MM.1S (cell line): ENCODE results near the gene TRIM38.

Source experiments
- DNase-seq: peaks from one replicate; pipeline ENCODE4 v3.0.0-alpha.2; 2015
- H2AFZ ChIP-seq: fragments of 300-600 bp; sonication (generic); 2 replicates; pipeline ENCODE4 v1.6.0; 2016; ENCODE audit warnings: antibody characterized with exemption, low read length
- H3F3A ChIP-seq: fragments of 300-600 bp; sonication (generic); 2 replicates; pipeline ENCODE4 v1.6.1; 2016; ENCODE audit warnings: mild to moderate bottlenecking, antibody characterized with exemption, low read length, moderate library complexity, mixed read lengths; ENCODE audit not compliant: insufficient read depth
- H3K27ac ChIP-seq: fragments of 300-600 bp; sonication (generic); 2 replicates; pipeline ENCODE4 v1.5.1; 2016; ENCODE audit warnings: mild to moderate bottlenecking, low read length
- H3K27me3 ChIP-seq: fragments of 300-600 bp; sonication (generic); replicated peaks from 2 replicates; pipeline ENCODE4 v1.6.0; 2016; ENCODE audit warnings: low read length; ENCODE audit not compliant: insufficient read depth
- H3K36me3 ChIP-seq: fragments of 300-600 bp; sonication (generic); replicated peaks from 2 replicates; pipeline ENCODE4 v1.6.1; 2016; ENCODE audit warnings: mild to moderate bottlenecking, low read length, mixed read lengths; ENCODE audit not compliant: insufficient read depth
- H3K4me1 ChIP-seq: fragments of 300-600 bp; sonication (generic); 2 replicates; pipeline ENCODE4 v1.6.1; 2016; ENCODE audit warnings: low read length, mixed read lengths
- H3K4me2 ChIP-seq: fragments of 300-600 bp; sonication (generic); 2 replicates; pipeline ENCODE4 v1.6.0; 2016; ENCODE audit warnings: low read depth, low read length
- H3K4me3 ChIP-seq: fragments of 300-600 bp; sonication (generic); 2 replicates; pipeline ENCODE4 v1.5.1; 2016; ENCODE audit warnings: low read length, mixed read lengths
- H3K79me2 ChIP-seq: fragments of 300-600 bp; sonication (generic); 2 replicates; pipeline ENCODE4 v1.6.1; 2016; ENCODE audit warnings: mixed run types, low read length, mixed read lengths
- H3K9ac ChIP-seq: fragments of 300-600 bp; sonication (generic); 2 replicates; pipeline ENCODE4 v1.6.1; 2016; ENCODE audit warnings: low read length, mixed read lengths
- H3K9me2 ChIP-seq: fragments of 300-600 bp; sonication (generic); replicated peaks from 2 replicates; pipeline ENCODE4 v1.6.1; 2016; ENCODE audit warnings: mild to moderate bottlenecking, low read length, mixed read lengths; ENCODE audit not compliant: insufficient read depth
- H3K9me3 ChIP-seq: fragments of 300-600 bp; sonication (generic); replicated peaks from 2 replicates; pipeline ENCODE4 v1.6.1; 2016; ENCODE audit warnings: mild to moderate bottlenecking, low read length, mixed read lengths; ENCODE audit not compliant: insufficient read depth
- H4K20me1 ChIP-seq: fragments of 300-600 bp; sonication (generic); 2 replicates; pipeline ENCODE4 v1.6.1; 2016; ENCODE audit warnings: mild to moderate bottlenecking, low read length, moderate library complexity, mixed read lengths; ENCODE audit not compliant: insufficient read depth
- EZH2 ChIP-seq: fragments of 300-600 bp; sonication (generic); optimal IDR thresholded peaks from 2 replicates; pipeline ENCODE3; 2017; ENCODE audit warnings: low read depth, mild to moderate bottlenecking, antibody characterized with exemption, low read length, mixed read lengths
- EZH2phosphoT487 ChIP-seq: fragments of 300-600 bp; sonication (generic); IDR thresholded peaks from 2 replicates; pipeline ENCODE4 v1.6.1; 2018; ENCODE audit warnings: antibody characterized with exemption, low read length
- TF ChIP-seq, protein P1 (sequence below): fragments of 300-600 bp; sonication (generic); IDR thresholded peaks from 2 replicates; pipeline ENCODE4 v1.5.1; 2016; ENCODE audit warnings: antibody characterized with exemption, low read length, mixed read lengths

TRIM38 gene

DNA sequence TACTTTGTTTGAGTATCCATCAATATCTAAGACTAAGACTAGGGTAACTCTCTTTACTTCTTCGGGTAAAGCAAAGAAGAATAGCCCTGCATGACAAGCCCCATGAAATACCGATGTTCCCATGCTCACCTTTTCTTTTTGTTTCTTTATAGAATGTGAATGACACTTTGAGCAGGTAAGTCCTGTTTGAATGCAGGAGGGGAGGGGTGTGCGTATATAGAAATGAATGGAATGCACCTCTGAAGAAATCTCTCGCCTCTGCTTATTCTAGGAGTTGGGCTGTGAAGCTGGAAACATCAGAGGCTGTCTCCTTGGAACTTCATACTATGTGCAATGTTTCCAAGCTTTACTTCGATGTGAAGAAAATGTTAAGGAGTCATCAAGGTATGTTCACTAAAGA, 10.3 kb downstream of the TRIM38 start:
- no peak for DNase-seq
- H3K27me3 ChIP-seq, result no peaks in the 10 kb centered on the region
- H4K20me1 ChIP-seq, result no peaks in the 10 kb centered on the region
- H3K79me2 ChIP-seq, result no peaks in the 10 kb centered on the region
- no peak overlapping the region for H3K27ac ChIP-seq
- no peak overlapping the region for H2AFZ ChIP-seq
- H3K4me1 ChIP-seq, result peaks cover 14% of the 10 kb centered on the region
- no peaks in the 10 kb centered on the region for H3K9me2 ChIP-seq
- H3K9me3 ChIP-seq, result no peaks in the 10 kb centered on the region
- no peaks in the 10 kb centered on the region; the same call in 1 of the 2 replicates for H3K36me3 ChIP-seq
- no peak overlapping the region for H3K4me2 ChIP-seq
- H3K9ac ChIP-seq, result no peak overlapping the region
- H3F3A ChIP-seq, result peaks cover 5% of the 10 kb centered on the region; the same call in 1 of the 2 replicates
- no peak overlapping the region for H3K4me3 ChIP-seq
- TF ChIP-seq EZH2phosphoT487 (no peak), EZH2 (no peak)
- TF ChIP-seq, protein P1, sequence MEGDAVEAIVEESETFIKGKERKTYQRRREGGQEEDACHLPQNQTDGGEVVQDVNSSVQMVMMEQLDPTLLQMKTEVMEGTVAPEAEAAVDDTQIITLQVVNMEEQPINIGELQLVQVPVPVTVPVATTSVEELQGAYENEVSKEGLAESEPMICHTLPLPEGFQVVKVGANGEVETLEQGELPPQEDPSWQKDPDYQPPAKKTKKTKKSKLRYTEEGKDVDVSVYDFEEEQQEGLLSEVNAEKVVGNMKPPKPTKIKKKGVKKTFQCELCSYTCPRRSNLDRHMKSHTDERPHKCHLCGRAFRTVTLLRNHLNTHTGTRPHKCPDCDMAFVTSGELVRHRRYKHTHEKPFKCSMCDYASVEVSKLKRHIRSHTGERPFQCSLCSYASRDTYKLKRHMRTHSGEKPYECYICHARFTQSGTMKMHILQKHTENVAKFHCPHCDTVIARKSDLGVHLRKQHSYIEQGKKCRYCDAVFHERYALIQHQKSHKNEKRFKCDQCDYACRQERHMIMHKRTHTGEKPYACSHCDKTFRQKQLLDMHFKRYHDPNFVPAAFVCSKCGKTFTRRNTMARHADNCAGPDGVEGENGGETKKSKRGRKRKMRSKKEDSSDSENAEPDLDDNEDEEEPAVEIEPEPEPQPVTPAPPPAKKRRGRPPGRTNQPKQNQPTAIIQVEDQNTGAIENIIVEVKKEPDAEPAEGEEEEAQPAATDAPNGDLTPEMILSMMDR, result no peak

DNA sequence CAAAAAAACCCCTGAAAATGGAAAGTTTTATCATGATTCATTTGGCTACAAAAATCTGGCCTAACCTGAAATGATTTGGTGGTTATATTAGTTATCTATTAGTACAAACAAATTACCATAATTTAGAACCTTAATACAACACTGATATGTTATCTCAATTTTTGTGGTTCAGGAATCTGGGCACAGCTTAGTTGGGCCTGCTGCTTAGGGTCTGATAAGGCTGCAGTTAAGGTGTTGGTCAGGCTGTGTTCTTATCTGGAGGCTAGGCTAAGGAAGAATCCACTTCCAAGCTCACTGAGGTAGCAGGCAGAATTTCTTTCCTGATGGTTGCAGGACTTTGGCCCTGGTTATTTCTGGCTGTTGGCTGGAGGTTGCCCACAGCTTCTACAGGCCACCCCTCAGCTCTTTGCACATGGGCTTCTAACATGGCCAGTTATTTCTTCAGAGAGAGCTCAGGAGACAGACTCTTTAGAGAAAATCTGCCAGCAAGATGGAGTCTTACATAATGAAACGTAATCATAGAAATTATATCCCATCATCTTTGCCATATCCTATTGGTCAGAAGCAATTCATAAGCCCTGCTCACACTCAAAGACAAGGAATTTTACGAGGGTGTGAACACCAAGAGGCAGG, 11.4 kb downstream of the TRIM38 start:
- Histone ChIP-seq H3K9ac (no peak overlapping the region), H3K4me2 (no peak overlapping the region), H3F3A (peaks cover 5% of the 10 kb centered on the region; the same call in 1 of the 2 replicates), H3K27ac (no peak overlapping the region), H2AFZ (no peak overlapping the region), H3K9me3 (no peaks in the 10 kb centered on the region), H3K4me3 (no peak overlapping the region), H4K20me1 (no peaks in the 10 kb centered on the region), H3K27me3 (no peaks in the 10 kb centered on the region), H3K79me2 (no peaks in the 10 kb centered on the region), H3K36me3 (no peaks in the 10 kb centered on the region; the same call in 1 of the 2 replicates), H3K4me1 (peaks cover 14% of the 10 kb centered on the region), H3K9me2 (no peaks in the 10 kb centered on the region)
- TF ChIP-seq EZH2phosphoT487 (no peak), EZH2 (no peak)
- TF ChIP-seq, protein P1, result no peak
- DNase-seq, result no peak

DNA sequence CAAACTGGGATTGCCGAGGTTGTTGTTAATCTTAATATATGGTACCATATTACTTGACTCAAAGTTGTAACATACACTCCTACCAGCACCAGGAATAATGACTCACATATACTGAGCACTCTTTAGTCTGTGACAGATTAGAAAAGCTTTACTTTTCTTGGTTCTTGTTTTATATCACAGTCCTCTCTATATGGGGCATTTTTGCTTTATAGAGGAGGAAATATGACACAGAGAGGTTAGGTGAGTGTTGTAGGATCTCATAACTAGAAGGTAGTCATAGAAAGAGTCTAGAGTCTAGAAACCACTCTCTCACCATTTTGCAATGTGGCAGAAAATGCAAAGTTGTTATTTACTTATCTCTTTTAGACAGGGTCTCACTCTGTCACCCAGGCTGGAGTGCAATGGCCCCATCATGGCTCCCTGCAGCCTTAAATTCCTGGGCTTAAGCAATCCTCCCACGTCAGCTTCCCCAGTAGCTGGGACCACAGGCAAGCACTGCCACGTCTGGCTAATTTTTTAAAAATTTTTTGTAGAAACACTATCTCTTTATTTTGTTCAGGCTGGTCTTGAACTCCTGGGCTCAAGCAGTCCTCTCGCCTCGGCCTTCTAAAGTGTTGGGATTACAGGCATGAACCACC, 13.4 kb downstream of the TRIM38 start:
- no peaks in the 10 kb centered on the region for H4K20me1 ChIP-seq
- H3K27ac ChIP-seq, result no peak overlapping the region
- TF ChIP-seq EZH2phosphoT487 (no peak), EZH2 (no peak)
- TF ChIP-seq, protein P1, result no peak
- H3F3A ChIP-seq, result peaks cover 5% of the 10 kb centered on the region; the same call in 1 of the 2 replicates
- no peak for DNase-seq
- no peaks in the 10 kb centered on the region for H3K27me3 ChIP-seq
- H3K9me3 ChIP-seq, result no peaks in the 10 kb centered on the region
- no peak overlapping the region for H3K9ac ChIP-seq
- no peak overlapping the region for H3K4me2 ChIP-seq
- H3K4me3 ChIP-seq, result no peak overlapping the region
- peaks cover 10% of the 10 kb centered on the region for H3K4me1 ChIP-seq
- H3K79me2 ChIP-seq, result no peaks in the 10 kb centered on the region
- no peak overlapping the region for H2AFZ ChIP-seq
- no peaks in the 10 kb centered on the region; the same call in 1 of the 2 replicates for H3K36me3 ChIP-seq
- no peaks in the 10 kb centered on the region for H3K9me2 ChIP-seq
